H1 (cell line): ENCODE results near the gene PYGB. TPM values are rescaled to one million over a fixed set of nuclear protein-coding genes. Genes with fewer than 3 reads are reported as not detected.

ENCODE experiments used
- CTCF ChIA-PET: fragments of 300-600 bp; sonication (Branson Sonifier 250); formaldehyde crosslinking; loops from one replicate; lab custom pipeline; 2021; ENCODE audit not compliant: partially characterized antibody; lab: Charles Lee
- POLR2A ChIA-PET: fragments of 300-600 bp; sonication (Branson Sonifier 250); formaldehyde crosslinking; loops from one replicate; lab custom pipeline; 2021; ENCODE audit warnings: inconsistent platforms; ENCODE audit not compliant: partially characterized antibody; lab: Charles Lee
- DNase-seq, 2 experiments: peaks; one replicate each; pipeline versions ENCODE4 v3.0.0 to v3.0.0-alpha.2; 2010 to 2022; ENCODE audit warnings: low spot score in 2 of 2, low read depth in 1 of 2, mixed read lengths in 1 of 2
- FAIRE-seq: peaks from 2 replicates; lab custom pipeline; 2011; peaks lifted over from hg19 to GRCh38; lab: Jason Lieb, UNC
- H2AFZ ChIP-seq: 2 replicates; pipeline ENCODE4 v1.8.1; 2012; ENCODE audit warnings: low read length, inconsistent platforms
- H2AK5ac ChIP-seq: 2 replicates; pipeline ENCODE4 v1.6.1; 2013; ENCODE audit warnings: low read depth, low read length
- H2BK120ac ChIP-seq: replicated peaks from 2 replicates; pipeline ENCODE3; 2013; ENCODE audit warnings: low read depth, low read length, inconsistent platforms
- H2BK12ac ChIP-seq: 2 replicates; pipeline ENCODE4 v1.6.1; 2013; ENCODE audit warnings: low read depth, low read length
- H2BK15ac ChIP-seq: 2 replicates; pipeline ENCODE4 v1.6.1; 2013; ENCODE audit warnings: low read length
- H2BK20ac ChIP-seq: 2 replicates; pipeline ENCODE4 v1.6.1; 2013; ENCODE audit warnings: low read length
- H2BK5ac ChIP-seq: 2 replicates; pipeline ENCODE4 v1.6.1; 2013; ENCODE audit warnings: low read depth, low read length
- H3K14ac ChIP-seq: 2 replicates; pipeline ENCODE4 v1.6.1; 2013; ENCODE audit warnings: inconsistent platforms; ENCODE audit not compliant: insufficient read length
- H3K18ac ChIP-seq: 2 replicates; pipeline ENCODE4 v1.6.1; 2013; ENCODE audit warnings: low read length; ENCODE audit errors: extremely low read depth
- H3K23ac ChIP-seq: 2 replicates; pipeline ENCODE4 v1.6.1; 2013; ENCODE audit warnings: inconsistent platforms; ENCODE audit not compliant: insufficient read length
- H3K23me2 ChIP-seq: 2 replicates; pipeline ENCODE4 v1.6.1; 2013; ENCODE audit warnings: low read depth, low read length
- H3K27ac ChIP-seq: 2 replicates; pipeline ENCODE4 v1.6.1; 2011; ENCODE audit warnings: low read depth, low read length, inconsistent platforms
- H3K27me3 ChIP-seq, 4 experiments: replicated peaks in 1 of 4; 1 replicate in 1 of 4; 2 replicates in 3 of 4; pipeline versions ENCODE4 v1.6.1 to v1.8.1; 2011 to 2013; ENCODE audit warnings: low read length in 3 of 4, mild to moderate bottlenecking in 3 of 4, inconsistent platforms in 2 of 4, mixed read lengths in 2 of 4, moderate library complexity in 1 of 4; ENCODE audit not compliant: control insufficient read depth in 3 of 4, insufficient read depth in 3 of 4; ENCODE audit errors: extremely low read depth in 1 of 4
- H3K36me3 ChIP-seq, 4 experiments: 2 replicates each; pipeline versions ENCODE4 v1.6.1 to v1.8.1; 2011 to 2013; ENCODE audit warnings: mild to moderate bottlenecking in 4 of 4, low read length in 3 of 4, moderate library complexity in 2 of 4, control low read depth in 1 of 4, inconsistent platforms in 1 of 4; ENCODE audit not compliant: insufficient read depth in 4 of 4, control insufficient read depth in 2 of 4
- H3K4ac ChIP-seq: replicated peaks from 2 replicates; pipeline ENCODE3; 2013; ENCODE audit warnings: low read length, low read depth, mixed read lengths, inconsistent platforms; ENCODE audit not compliant: insufficient read length
- H3K4me1 ChIP-seq, 4 experiments: replicated peaks in 1 of 4; 1 replicate in 1 of 4; 2 replicates in 3 of 4; pipeline versions ENCODE4 v1.6.1 to v1.8.1; 2011 to 2013; ENCODE audit warnings: low read length in 3 of 4, inconsistent platforms in 2 of 4, mixed read lengths in 1 of 4; ENCODE audit not compliant: insufficient read depth in 4 of 4, control insufficient read depth in 3 of 4
- H3K4me2 ChIP-seq, 2 experiments: 2 replicates each; pipeline versions ENCODE4 v1.6.1 to v1.8.1; 2011 to 2013; ENCODE audit warnings: low read depth in 2 of 2, low read length in 2 of 2, control low read depth in 1 of 2, inconsistent platforms in 1 of 2, mild to moderate bottlenecking in 1 of 2; ENCODE audit not compliant: insufficient read depth in 1 of 2
- H3K4me3 ChIP-seq, 4 experiments: fragments of 200-600, 300-600 bp in 1 of 4; sonication (generic), shearing (Covaris generic), sonication (Bioruptor Twin) in 1 of 4; 2 replicates each; pipeline versions ENCODE4 v1.5.1 to v1.8.1; 2011 to 2016; ENCODE audit warnings: low read length in 4 of 4, low read depth in 3 of 4, control low read depth in 2 of 4, inconsistent platforms in 2 of 4, mild to moderate bottlenecking in 2 of 4, mixed read lengths in 1 of 4, moderate library complexity in 1 of 4; ENCODE audit not compliant: insufficient read depth in 2 of 4; ENCODE audit errors: extremely low read depth in 1 of 4
- H3K56ac ChIP-seq: replicated peaks from 2 replicates; pipeline ENCODE3; 2013; ENCODE audit warnings: low read depth, mild to moderate bottlenecking, mixed read lengths, low read length, inconsistent platforms; ENCODE audit not compliant: insufficient read length
- H3K79me1 ChIP-seq: 2 replicates; pipeline ENCODE4 v1.6.1; 2013; ENCODE audit warnings: low read depth, low read length, control low read depth
- H3K79me2 ChIP-seq, 2 experiments: 2 replicates each; pipeline versions ENCODE4 v1.6.1 to v1.8.1; 2012 to 2013; ENCODE audit warnings: low read length in 2 of 2, mild to moderate bottlenecking in 2 of 2, inconsistent platforms in 1 of 2; ENCODE audit not compliant: insufficient read depth in 2 of 2, control insufficient read depth in 1 of 2
- H3K9ac ChIP-seq, 4 experiments: replicated peaks in 1 of 4; 1 replicate in 1 of 4; 2 replicates in 3 of 4; pipeline versions ENCODE4 v1.6.1 to v1.8.1; 2011 to 2013; ENCODE audit warnings: low read depth in 3 of 4, low read length in 3 of 4, control low read depth in 2 of 4, mild to moderate bottlenecking in 2 of 4, moderate library complexity in 2 of 4, inconsistent platforms in 1 of 4; ENCODE audit errors: extremely low read depth in 1 of 4
- H3K9me3 ChIP-seq, 2 experiments: 2 replicates each; pipeline versions ENCODE4 v1.6.1 to v1.8.1; 2012 to 2013; ENCODE audit warnings: mild to moderate bottlenecking in 2 of 2, moderate library complexity in 2 of 2, control low read depth in 1 of 2, inconsistent platforms in 1 of 2, low read depth in 1 of 2, low read length in 1 of 2, mixed read lengths in 1 of 2; ENCODE audit not compliant: insufficient read depth in 2 of 2
- H4K20me1 ChIP-seq, 2 experiments: replicated peaks in 1 of 2; 2 replicates each; pipeline versions ENCODE3 to v1.8.1; 2011 to 2013; ENCODE audit warnings: inconsistent platforms in 2 of 2, low read length in 2 of 2, mild to moderate bottlenecking in 1 of 2; ENCODE audit not compliant: insufficient read depth in 2 of 2, control insufficient read depth in 1 of 2
- H4K5ac ChIP-seq: 2 replicates; pipeline ENCODE4 v1.6.1; 2013; ENCODE audit warnings: low read length, low read depth, mixed read lengths, inconsistent platforms; ENCODE audit not compliant: insufficient read length
- H4K8ac ChIP-seq: 2 replicates; pipeline ENCODE4 v1.8.0; 2013; ENCODE audit warnings: mild to moderate bottlenecking, moderate library complexity, low read length, inconsistent platforms; ENCODE audit not compliant: insufficient read depth; ENCODE audit errors: extremely low read depth
- H4K91ac ChIP-seq: replicated peaks from 2 replicates; pipeline ENCODE3; 2013; ENCODE audit warnings: low read length, mixed read lengths, inconsistent platforms; ENCODE audit not compliant: insufficient read length
- POLR2AphosphoS5 ChIP-seq: IDR thresholded peaks from 2 replicates; pipeline ENCODE4 v1.6.1; 2011; ENCODE audit warnings: low read depth, low read length
- RXRA ChIP-seq: IDR thresholded peaks from 2 replicates; pipeline ENCODE4 v1.6.1; 2011; ENCODE audit warnings: low read depth, mild to moderate bottlenecking, low read length, moderate library complexity; ENCODE audit not compliant: insufficient read depth
- SIN3A ChIP-seq, 2 experiments: IDR thresholded peaks in 1 of 2; conservative IDR thresholded peaks in 1 of 2; 2 replicates each; pipeline ENCODE4 v1.6.1; 2011 to 2012; ENCODE audit warnings: low read length in 2 of 2, improper control_type of control experiment in 1 of 2, low read depth in 1 of 2, mild to moderate bottlenecking in 1 of 2
- SRF ChIP-seq: IDR thresholded peaks from 2 replicates; pipeline ENCODE4 v1.6.1; 2011; ENCODE audit warnings: mild to moderate bottlenecking, low read depth, low read length, moderate library complexity
- TAF1 ChIP-seq: IDR thresholded peaks from 2 replicates; pipeline ENCODE4 v1.6.1; 2011; ENCODE audit warnings: mild to moderate bottlenecking, low read depth, low read length
- USF2 ChIP-seq: IDR thresholded peaks from 2 replicates; pipeline ENCODE4 v1.6.1; 2011; ENCODE audit warnings: low read length, improper control_type of control experiment
- WGBS, 2 experiments: shearing (Covaris generic) in 1 of 2; methylation state at CpG; one replicate each; pipeline versions ENCODE4 v1.1.6 to v1.1.7; 2013 to 2015; ENCODE audit warnings: low lambda C conversion rate in 2 of 2, mixed read lengths in 2 of 2, inconsistent platforms in 1 of 2, low coverage in 1 of 2, missing lambda C conversion rate in 1 of 2; ENCODE audit not compliant: insufficient replicate concordance in 2 of 2, insufficient coverage in 1 of 2, insufficient read length in 1 of 2; ENCODE audit errors: extremely low coverage in 1 of 2, missing lambda C conversion rate in 1 of 2; 5-methylcytosine and 5-hydroxymethylcytosine counted together
- polyA plus RNA-seq, 7 experiments: library from polyadenylated mRNA; depleted of rRNA in 3 of 7; stranded (reverse) in 5 of 7; unstranded in 2 of 7; fragments of >200 nt in 5 of 7; fragments of 200-250 nt in 2 of 7; gene quantifications; 1 replicate in 5 of 7; 2 replicates in 1 of 7; 4 replicates in 1 of 7; pipeline versions ENCODE4 v1.2.1 to v1.2.3, GENCODE V29; 2011 to 2013; ENCODE audit warnings: missing spikeins in 2 of 7, mixed read lengths in 2 of 7
- total RNA-seq: library from RNA; stranded (reverse); fragmentation: NEBNext Ultra II Directional; extraction: Animal tissue kit (Norgen Biotek cat#: 25700); gene quantifications from 2 replicates; pipeline ENCODE4 v1.2.1, GENCODE V29; 2021

PYGB gene
- total and polyA plus RNA-seq, 2 of the 8 experiments (the other 6 are each of a cell fraction or from before 2014, with no cell fraction given): 26.6 to 56.0 TPM

GRCh38 chr20:25214426-25214790 is 33.5 kb upstream of the PYGB start:
- Histone ChIP-seq H4K91ac (no peak overlapping the region), H3K36me3 (peaks cover 0 to 5% (median 2%) of the 10 kb centered on the region in 4 experiments; a peak in 3 of 8 replicates), H3K4ac (no peak overlapping the region), H2BK120ac (no peak overlapping the region), H3K9ac (no peak overlapping the region), H2BK15ac (no peak overlapping the region), H3K18ac (no peak overlapping the region), H3K27me3 (no peaks in the 10 kb centered on the region), H2AK5ac (no peak overlapping the region), H3K27ac (no peak overlapping the region), H3K4me1 (no peaks in the 10 kb centered on the region), H4K20me1 (peaks cover 0 to 2% of the 10 kb centered on the region in 2 experiments), H3K23ac (no peak overlapping the region), H2BK12ac (no peak overlapping the region), H3K56ac (no peak overlapping the region), H3K4me3 (no peak overlapping the region), H4K5ac (no peak overlapping the region), H3K79me1 (no peaks in the 10 kb centered on the region), H3K14ac (no peak overlapping the region), H2AFZ (no peak overlapping the region), H3K23me2 (no peaks in the 10 kb centered on the region), H2BK5ac (no peak overlapping the region), H4K8ac (no peak overlapping the region), H3K4me2 (no peak overlapping the region), H2BK20ac (no peak overlapping the region), H3K9me3 (no peaks in the 10 kb centered on the region), H3K79me2 (no peaks in the 10 kb centered on the region)
- CTCF ChIA-PET: interaction anchor here (0.7 kb wide), 1 partner anchor 65 kb away, joined by 4 read pairs; no protein-coding TSS in a partner anchor
- DNase-seq: no peak
- POLR2A ChIA-PET: no interaction called here
- TF ChIP-seq USF2 (no peak), TAF1 (no peak), SIN3A (conservative IDR thresholded peaks at IDR 0.05 in 1 of 2, IDR thresholded peaks at IDR 0.05 in 1 of 2; ENCODE audit: low read depth in 1 of 2, low read length in 2 of 2) (no peak), SRF (no peak), RXRA (no peak), POLR2AphosphoS5 (no peak)
- WGBS, 2 experiments: 88% methylated on average over 7 of the region's 7 CpGs; no CpG with 5 or more reads in 1 of the 2 experiments
- no peak for FAIRE-seq
